Spleen (tissue), 11 donors: ENCODE measurements around the gene PKD1L1. TPM values are rescaled to one million over a fixed set of nuclear protein-coding genes. Genes with fewer than 3 reads are reported as not detected.
A peak's percentile ranks its signal among the peaks of the same experiment; 100 is the strongest.

Source experiments
- DNase-seq: peaks from one replicate; pipeline ENCODE4 v3.0.0-alpha.2; 2020
- H3K27ac ChIP-seq, 8 donors: fragments of 200-600 bp; sonication (generic) in 7 of 8; 1 replicate in 4 of 8; 2 replicates in 4 of 8; pipeline versions ENCODE4 v1.5.0 to v1.8.0; 2016 to 2021; ENCODE audit warnings: inconsistent platforms in 4 of 8, mild to moderate bottlenecking in 4 of 8, moderate library complexity in 1 of 8
- H3K27me3 ChIP-seq, 7 donors: fragments of 200-600 bp; sonication (generic) in 6 of 7; replicated peaks in 1 of 7; 1 replicate in 4 of 7; 2 replicates in 3 of 7; pipeline versions ENCODE4 v1.5.0 to v1.8.0; 2016 to 2021; ENCODE audit warnings: inconsistent platforms in 3 of 7, mild to moderate bottlenecking in 1 of 7
- H3K36me3 ChIP-seq, 6 donors: fragments of 200-600 bp; sonication (generic) in 5 of 6; 1 replicate in 4 of 6; 2 replicates in 2 of 6; pipeline versions ENCODE4 v1.5.0 to v1.8.0; 2016 to 2021; ENCODE audit warnings: inconsistent platforms in 2 of 6
- H3K4me1 ChIP-seq, 6 donors: fragments of 200-600 bp; sonication (generic) in 5 of 6; 1 replicate in 3 of 6; 2 replicates in 3 of 6; pipeline versions ENCODE4 v1.5.0 to v1.8.0; 2016 to 2021; ENCODE audit warnings: inconsistent platforms in 3 of 6
- H3K4me3 ChIP-seq, 8 donors: fragments of 200-600 bp; sonication (generic) in 7 of 8; 1 replicate in 4 of 8; 2 replicates in 4 of 8; pipeline versions ENCODE4 v1.5.0 to v1.8.0; 2016 to 2021; ENCODE audit warnings: inconsistent platforms in 4 of 8, mild to moderate bottlenecking in 4 of 8, moderate library complexity in 2 of 8
- H3K9me3 ChIP-seq, 8 donors: fragments of 200-600 bp; sonication (generic) in 7 of 8; 1 replicate in 4 of 8; 2 replicates in 4 of 8; pipeline versions ENCODE4 v1.5.0 to v1.8.0; 2016 to 2021; ENCODE audit warnings: inconsistent platforms in 4 of 8
- POLR2A ChIP-seq, 3 donors: fragments of 450-650 bp; IDR thresholded peaks; one replicate each; pipeline ENCODE4 v1.5.1; 2017; ENCODE audit warnings: antibody characterized with exemption in 3 of 3, mild to moderate bottlenecking in 1 of 3
- POLR2AphosphoS5 ChIP-seq, 3 donors: sonication (generic); formaldehyde crosslinking; IDR thresholded peaks; one replicate each; pipeline ENCODE4 v1.5.1; 2017; ENCODE audit warnings: antibody characterized with exemption in 3 of 3
- WGBS, 5 donors: extraction: QIAGEN DNeasy Blood & Tissue Kit in 3 of 5; methylation state at CpG; one replicate each; pipeline versions ENCODE4 v1.1.5 to v1.1.7; 2013 to 2018; 5-methylcytosine and 5-hydroxymethylcytosine counted together
- intact Hi-C: fragments of 100-400 bp; cut with DNase I; formaldehyde crosslinking; loops from one replicate; pipeline ENCODE4 v1.15.0; 2023; ENCODE audit warnings: low total_unique reads
- polyA plus RNA-seq, 3 donors: library from polyadenylated mRNA; stranded (reverse); fragments of 200-250 nt; gene quantifications; one replicate each; pipeline ENCODE4 v1.2.1, GENCODE V29; 2013
- total RNA-seq, 7 donors: library from RNA; depleted of rRNA in 3 of 7; stranded (reverse); fragments of >200 nt in 3 of 7; fragmentation: NEBNext Ultra II Directional in 4 of 7; extraction: Animal tissue kit (Norgen Biotek cat#: 25700) in 4 of 7; gene quantifications; one replicate each; pipeline versions ENCODE4 v1.1.0 to v1.2.1, GENCODE V29; 2016 to 2021
- TF ChIP-seq, protein P1 (sequence below), 11 experiments: fragments of 200-600 bp in 7 of 11; fragments of 450-650 bp in 4 of 11; sonication (generic) in 4 of 11; IDR thresholded peaks in 8 of 11; conservative IDR thresholded peaks in 3 of 11; 1 replicate in 7 of 11; 2 replicates in 4 of 11; pipeline versions ENCODE4 v1.4.0 to v1.8.0; 2016 to 2021; ENCODE audit warnings: antibody characterized with exemption in 11 of 11, inconsistent platforms in 4 of 11, mild to moderate bottlenecking in 1 of 11
- donor health status: healthy with polysubstance abuse.
- donor health status: DM: no; HTN: no; CAD: no; lungs with moderate emphysema.
- donor health status: DM: no; HTN: no; CAD: no.
- donor health status: Bipolar disorder and iron deficiency.
- donor health status: healthy.
- donor health status: DM: no; HTN: no; CAD: no.
- donor health status: DM: yes; HTN: yes; CAD: no.

Gene PKD1L1
- total and polyA plus RNA-seq, 10 donors, result 0.28 to 1.3 (median 0.49) TPM

DNA sequence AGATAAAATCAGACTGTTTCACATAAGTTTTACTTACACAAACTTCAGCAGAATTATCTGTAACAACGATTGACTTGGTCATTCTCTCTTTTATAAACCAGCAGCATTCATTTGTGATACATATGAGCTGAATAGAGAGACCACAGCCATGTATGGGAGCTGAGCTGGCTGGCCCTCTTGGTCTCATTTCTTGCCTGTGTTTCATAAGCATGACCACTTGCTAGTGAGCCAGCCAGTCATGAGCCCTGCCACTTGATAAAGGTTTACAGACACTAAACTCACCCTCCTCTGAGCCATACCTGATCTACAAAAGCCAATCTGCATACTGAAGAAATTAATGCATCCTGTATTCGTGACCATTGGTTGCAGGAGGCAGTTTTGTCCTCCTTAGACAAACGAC, 82.1 kb downstream of the PKD1L1 start:
- Histone ChIP-seq H3K27ac (no peak overlapping the region), H3K9me3 (no peaks in the 10 kb centered on the region), H3K36me3 (no peaks in the 10 kb centered on the region), H3K4me3 (no peak overlapping the region), H3K4me1 (no peaks in the 10 kb centered on the region), H3K27me3 (no peaks in the 10 kb centered on the region)
- TF ChIP-seq POLR2A (IDR thresholded peaks at IDR 0.05) (no peak), POLR2AphosphoS5 (IDR thresholded peaks at IDR 0.05) (no peak)
- TF ChIP-seq, protein P1, sequence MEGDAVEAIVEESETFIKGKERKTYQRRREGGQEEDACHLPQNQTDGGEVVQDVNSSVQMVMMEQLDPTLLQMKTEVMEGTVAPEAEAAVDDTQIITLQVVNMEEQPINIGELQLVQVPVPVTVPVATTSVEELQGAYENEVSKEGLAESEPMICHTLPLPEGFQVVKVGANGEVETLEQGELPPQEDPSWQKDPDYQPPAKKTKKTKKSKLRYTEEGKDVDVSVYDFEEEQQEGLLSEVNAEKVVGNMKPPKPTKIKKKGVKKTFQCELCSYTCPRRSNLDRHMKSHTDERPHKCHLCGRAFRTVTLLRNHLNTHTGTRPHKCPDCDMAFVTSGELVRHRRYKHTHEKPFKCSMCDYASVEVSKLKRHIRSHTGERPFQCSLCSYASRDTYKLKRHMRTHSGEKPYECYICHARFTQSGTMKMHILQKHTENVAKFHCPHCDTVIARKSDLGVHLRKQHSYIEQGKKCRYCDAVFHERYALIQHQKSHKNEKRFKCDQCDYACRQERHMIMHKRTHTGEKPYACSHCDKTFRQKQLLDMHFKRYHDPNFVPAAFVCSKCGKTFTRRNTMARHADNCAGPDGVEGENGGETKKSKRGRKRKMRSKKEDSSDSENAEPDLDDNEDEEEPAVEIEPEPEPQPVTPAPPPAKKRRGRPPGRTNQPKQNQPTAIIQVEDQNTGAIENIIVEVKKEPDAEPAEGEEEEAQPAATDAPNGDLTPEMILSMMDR (IDR thresholded peaks at IDR 0.05 in 8 of 11, conservative IDR thresholded peaks at IDR 0.05 in 3 of 11), result no peak
- WGBS, 5 donors, result 69 to 85% (median 76%) methylated on average over 3 of the region's 3 CpGs
- intact Hi-C loops, result no loop called here
- DNase-seq, result no peak

DNA sequence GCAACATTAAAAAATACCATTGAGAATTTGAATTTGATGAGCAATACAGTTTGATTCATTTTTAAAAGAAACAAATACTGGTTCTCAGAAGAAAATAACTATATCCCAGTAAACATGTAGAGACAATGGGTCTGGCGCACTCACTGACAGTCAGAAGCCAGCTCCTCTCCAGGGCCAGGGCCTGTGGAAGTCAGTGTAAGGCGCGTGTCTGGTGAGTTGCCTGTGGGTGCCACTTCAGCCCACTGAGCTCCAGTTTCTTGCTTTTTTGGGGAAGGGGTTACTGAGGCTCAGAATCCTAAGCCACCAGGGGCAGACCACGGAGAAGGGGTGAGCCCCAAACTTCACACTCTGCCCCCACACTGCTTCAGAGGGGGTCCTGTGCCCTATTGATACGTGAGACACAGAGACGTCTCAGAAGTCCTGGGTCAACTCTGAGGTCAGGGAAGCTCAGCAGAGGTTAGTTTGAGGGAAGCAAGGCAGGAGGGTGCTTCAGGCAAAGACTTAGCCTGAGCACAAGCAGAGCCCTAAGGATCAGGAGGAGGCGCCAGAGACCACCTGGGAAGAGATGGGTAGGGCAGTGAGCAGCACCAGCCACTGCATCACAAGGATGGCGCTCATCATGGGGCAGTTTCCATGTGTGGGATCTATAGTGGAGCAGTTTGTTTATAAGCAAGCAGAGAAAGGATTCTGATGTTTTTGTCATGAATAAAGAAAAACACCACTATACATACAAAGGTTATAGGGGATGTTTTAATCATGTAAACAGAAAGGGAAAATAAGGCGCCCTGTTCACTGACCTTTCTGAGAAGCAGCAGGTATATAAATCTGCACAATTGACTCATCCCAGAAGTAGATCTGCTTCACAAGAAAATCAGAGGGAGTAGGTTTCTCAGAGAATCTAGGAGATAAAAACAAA, 95.7 kb downstream of the PKD1L1 start:
- H3K9me3 ChIP-seq, result no peaks in the 10 kb centered on the region
- H3K4me3 ChIP-seq, result no peak overlapping the region
- H3K36me3 ChIP-seq, result no peaks in the 10 kb centered on the region
- no peaks in the 10 kb centered on the region for H3K4me1 ChIP-seq
- WGBS, 5 donors, result 83 to 93% (median 89%) methylated on average over 9 of the region's 9 CpGs
- intact Hi-C loops, result no loop called here
- DNase-seq, result no peak
- no peak overlapping the region for H3K27ac ChIP-seq
- H3K27me3 ChIP-seq, result no peaks in the 10 kb centered on the region
- TF ChIP-seq, protein P1 (IDR thresholded peaks at IDR 0.05 in 8 of 11, conservative IDR thresholded peaks at IDR 0.05 in 3 of 11), result peak in 3 of 11 experiments; percentile 13 to 21 (median 15)
- TF ChIP-seq POLR2A (IDR thresholded peaks at IDR 0.05), result no peak
- no peak for TF ChIP-seq POLR2AphosphoS5 (IDR thresholded peaks at IDR 0.05)

DNA sequence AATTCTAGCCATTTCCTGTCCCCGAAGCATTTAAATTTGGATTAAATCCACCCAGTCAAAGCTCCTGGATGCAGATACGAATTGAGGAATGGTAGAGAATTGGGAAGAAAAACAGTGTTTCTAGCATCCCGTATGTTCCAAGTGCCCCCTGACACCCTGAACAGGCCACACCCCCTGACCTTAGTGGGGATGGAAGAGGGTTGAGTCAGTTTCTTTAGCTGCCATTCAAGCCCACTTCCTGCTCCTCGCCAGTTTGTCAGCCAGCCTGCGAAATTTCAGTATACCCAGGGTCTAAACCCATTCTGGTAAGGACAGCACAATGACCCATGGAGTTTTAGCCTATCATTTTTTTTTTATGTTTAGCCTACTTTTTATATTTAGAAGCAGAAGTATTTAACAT, 101.1 kb downstream of the PKD1L1 start:
- Histone ChIP-seq H3K36me3 (no peaks in the 10 kb centered on the region), H3K9me3 (no peaks in the 10 kb centered on the region), H3K4me3 (no peak overlapping the region), H3K4me1 (no peaks in the 10 kb centered on the region), H3K27ac (no peak overlapping the region), H3K27me3 (no peaks in the 10 kb centered on the region)
- no peak for DNase-seq
- no peak for TF ChIP-seq POLR2AphosphoS5 (IDR thresholded peaks at IDR 0.05)
- TF ChIP-seq POLR2A (IDR thresholded peaks at IDR 0.05), result no peak
- TF ChIP-seq, protein P1 (IDR thresholded peaks at IDR 0.05 in 8 of 11, conservative IDR thresholded peaks at IDR 0.05 in 3 of 11), result no peak
- intact Hi-C loops, result no loop called here
- WGBS, 5 donors, result 63 to 79% (median 70%) methylated on average over 5 of the region's 5 CpGs

DNA sequence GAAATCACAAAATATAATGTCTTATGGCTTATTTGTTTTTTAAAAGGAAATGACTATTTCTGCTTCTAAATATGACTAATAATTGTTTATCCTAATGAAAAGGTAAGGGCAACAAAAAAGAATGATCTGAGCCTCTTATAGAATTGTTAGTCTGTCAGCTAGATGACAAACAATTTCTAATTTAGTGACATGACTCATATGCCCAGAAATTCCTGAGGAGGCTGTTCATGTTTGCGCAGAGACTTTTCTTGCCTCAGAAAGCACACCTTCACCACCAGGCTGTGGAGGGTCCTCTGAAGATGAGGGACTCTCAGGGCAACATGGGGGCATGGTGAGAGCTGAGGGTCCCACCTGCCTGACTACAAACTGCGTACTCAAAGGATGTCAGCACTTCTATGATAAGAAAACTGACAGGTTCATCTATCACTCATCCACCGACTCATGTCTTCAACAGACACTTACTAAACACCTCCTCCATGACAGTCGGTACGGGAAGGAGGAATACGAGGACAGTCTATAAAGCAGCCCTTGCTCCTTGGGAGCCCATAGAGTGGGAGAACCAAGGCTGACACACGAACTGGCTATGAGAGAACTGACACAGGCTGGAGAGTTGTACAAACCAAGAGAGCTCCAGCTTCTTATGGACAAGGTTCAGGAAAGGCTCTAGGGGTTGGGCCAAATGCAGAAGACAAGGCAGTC, 102.0 kb downstream of the PKD1L1 start:
- H3K27ac ChIP-seq, result no peak overlapping the region
- no peak overlapping the region for H3K4me3 ChIP-seq
- DNase-seq, result no peak
- TF ChIP-seq, protein P1 (IDR thresholded peaks at IDR 0.05 in 8 of 11, conservative IDR thresholded peaks at IDR 0.05 in 3 of 11), result no peak
- TF ChIP-seq POLR2A (IDR thresholded peaks at IDR 0.05), result no peak
- TF ChIP-seq POLR2AphosphoS5 (IDR thresholded peaks at IDR 0.05), result no peak
- H3K27me3 ChIP-seq, result no peaks in the 10 kb centered on the region
- intact Hi-C loops, result no loop called here
- H3K36me3 ChIP-seq, result no peaks in the 10 kb centered on the region
- WGBS, 5 donors, result 89 to 94% (median 91%) methylated on average over 7 of the region's 7 CpGs
- H3K9me3 ChIP-seq, result no peaks in the 10 kb centered on the region
- no peaks in the 10 kb centered on the region for H3K4me1 ChIP-seq
